H1 (cell line): ENCODE data around the gene IFNA7. TPM values are rescaled to one million over a fixed set of nuclear protein-coding genes. Genes with fewer than 3 reads are reported as not detected.
"Not testable (repeated sequence)": the region's sequence is repeated elsewhere in the genome, so short reads cannot be mapped to it uniquely, and the experiment has no call there.

Source experiments
- CTCF ChIA-PET: fragments of 300-600 bp; sonication (Branson Sonifier 250); formaldehyde crosslinking; loops from one replicate; lab custom pipeline; 2021; ENCODE audit not compliant: partially characterized antibody; lab: Charles Lee
- POLR2A ChIA-PET: fragments of 300-600 bp; sonication (Branson Sonifier 250); formaldehyde crosslinking; loops from one replicate; lab custom pipeline; 2021; ENCODE audit warnings: inconsistent platforms; ENCODE audit not compliant: partially characterized antibody; lab: Charles Lee
- DNase-seq, 2 experiments: peaks; one replicate each; pipeline versions ENCODE4 v3.0.0 to v3.0.0-alpha.2; 2010 to 2022; ENCODE audit warnings: low spot score in 2 of 2, low read depth in 1 of 2, mixed read lengths in 1 of 2
- FAIRE-seq: peaks from 2 replicates; lab custom pipeline; 2011; peaks lifted over from hg19 to GRCh38; lab: Jason Lieb, UNC
- H2AFZ ChIP-seq: 2 replicates; pipeline ENCODE4 v1.8.1; 2012; ENCODE audit warnings: low read length, inconsistent platforms
- H2AK5ac ChIP-seq: 2 replicates; pipeline ENCODE4 v1.6.1; 2013; ENCODE audit warnings: low read depth, low read length
- H2BK120ac ChIP-seq: replicated peaks from 2 replicates; pipeline ENCODE3; 2013; ENCODE audit warnings: low read depth, low read length, inconsistent platforms
- H2BK12ac ChIP-seq: 2 replicates; pipeline ENCODE4 v1.6.1; 2013; ENCODE audit warnings: low read depth, low read length
- H2BK15ac ChIP-seq: 2 replicates; pipeline ENCODE4 v1.6.1; 2013; ENCODE audit warnings: low read length
- H2BK20ac ChIP-seq: 2 replicates; pipeline ENCODE4 v1.6.1; 2013; ENCODE audit warnings: low read length
- H2BK5ac ChIP-seq: 2 replicates; pipeline ENCODE4 v1.6.1; 2013; ENCODE audit warnings: low read depth, low read length
- H3K14ac ChIP-seq: 2 replicates; pipeline ENCODE4 v1.6.1; 2013; ENCODE audit warnings: inconsistent platforms; ENCODE audit not compliant: insufficient read length
- H3K18ac ChIP-seq: 2 replicates; pipeline ENCODE4 v1.6.1; 2013; ENCODE audit warnings: low read length; ENCODE audit errors: extremely low read depth
- H3K23ac ChIP-seq: 2 replicates; pipeline ENCODE4 v1.6.1; 2013; ENCODE audit warnings: inconsistent platforms; ENCODE audit not compliant: insufficient read length
- H3K23me2 ChIP-seq: 2 replicates; pipeline ENCODE4 v1.6.1; 2013; ENCODE audit warnings: low read depth, low read length
- H3K27ac ChIP-seq: 2 replicates; pipeline ENCODE4 v1.6.1; 2011; ENCODE audit warnings: low read depth, low read length, inconsistent platforms
- H3K27me3 ChIP-seq, 4 experiments: replicated peaks in 1 of 4; 1 replicate in 1 of 4; 2 replicates in 3 of 4; pipeline versions ENCODE4 v1.6.1 to v1.8.1; 2011 to 2013; ENCODE audit warnings: low read length in 3 of 4, mild to moderate bottlenecking in 3 of 4, inconsistent platforms in 2 of 4, mixed read lengths in 2 of 4, moderate library complexity in 1 of 4; ENCODE audit not compliant: control insufficient read depth in 3 of 4, insufficient read depth in 3 of 4; ENCODE audit errors: extremely low read depth in 1 of 4
- H3K36me3 ChIP-seq, 4 experiments: 2 replicates each; pipeline versions ENCODE4 v1.6.1 to v1.8.1; 2011 to 2013; ENCODE audit warnings: mild to moderate bottlenecking in 4 of 4, low read length in 3 of 4, moderate library complexity in 2 of 4, control low read depth in 1 of 4, inconsistent platforms in 1 of 4; ENCODE audit not compliant: insufficient read depth in 4 of 4, control insufficient read depth in 2 of 4
- H3K4ac ChIP-seq: replicated peaks from 2 replicates; pipeline ENCODE3; 2013; ENCODE audit warnings: low read length, low read depth, mixed read lengths, inconsistent platforms; ENCODE audit not compliant: insufficient read length
- H3K4me1 ChIP-seq, 4 experiments: replicated peaks in 1 of 4; 1 replicate in 1 of 4; 2 replicates in 3 of 4; pipeline versions ENCODE4 v1.6.1 to v1.8.1; 2011 to 2013; ENCODE audit warnings: low read length in 3 of 4, inconsistent platforms in 2 of 4, mixed read lengths in 1 of 4; ENCODE audit not compliant: insufficient read depth in 4 of 4, control insufficient read depth in 3 of 4
- H3K4me2 ChIP-seq, 2 experiments: 2 replicates each; pipeline versions ENCODE4 v1.6.1 to v1.8.1; 2011 to 2013; ENCODE audit warnings: low read depth in 2 of 2, low read length in 2 of 2, control low read depth in 1 of 2, inconsistent platforms in 1 of 2, mild to moderate bottlenecking in 1 of 2; ENCODE audit not compliant: insufficient read depth in 1 of 2
- H3K4me3 ChIP-seq, 4 experiments: fragments of 200-600, 300-600 bp in 1 of 4; sonication (generic), shearing (Covaris generic), sonication (Bioruptor Twin) in 1 of 4; 2 replicates each; pipeline versions ENCODE4 v1.5.1 to v1.8.1; 2011 to 2016; ENCODE audit warnings: low read length in 4 of 4, low read depth in 3 of 4, control low read depth in 2 of 4, inconsistent platforms in 2 of 4, mild to moderate bottlenecking in 2 of 4, mixed read lengths in 1 of 4, moderate library complexity in 1 of 4; ENCODE audit not compliant: insufficient read depth in 2 of 4; ENCODE audit errors: extremely low read depth in 1 of 4
- H3K56ac ChIP-seq: replicated peaks from 2 replicates; pipeline ENCODE3; 2013; ENCODE audit warnings: low read depth, mild to moderate bottlenecking, mixed read lengths, low read length, inconsistent platforms; ENCODE audit not compliant: insufficient read length
- H3K79me1 ChIP-seq: 2 replicates; pipeline ENCODE4 v1.6.1; 2013; ENCODE audit warnings: low read depth, low read length, control low read depth
- H3K79me2 ChIP-seq, 2 experiments: 2 replicates each; pipeline versions ENCODE4 v1.6.1 to v1.8.1; 2012 to 2013; ENCODE audit warnings: low read length in 2 of 2, mild to moderate bottlenecking in 2 of 2, inconsistent platforms in 1 of 2; ENCODE audit not compliant: insufficient read depth in 2 of 2, control insufficient read depth in 1 of 2
- H3K9ac ChIP-seq, 4 experiments: replicated peaks in 1 of 4; 1 replicate in 1 of 4; 2 replicates in 3 of 4; pipeline versions ENCODE4 v1.6.1 to v1.8.1; 2011 to 2013; ENCODE audit warnings: low read depth in 3 of 4, low read length in 3 of 4, control low read depth in 2 of 4, mild to moderate bottlenecking in 2 of 4, moderate library complexity in 2 of 4, inconsistent platforms in 1 of 4; ENCODE audit errors: extremely low read depth in 1 of 4
- H3K9me3 ChIP-seq, 2 experiments: 2 replicates each; pipeline versions ENCODE4 v1.6.1 to v1.8.1; 2012 to 2013; ENCODE audit warnings: mild to moderate bottlenecking in 2 of 2, moderate library complexity in 2 of 2, control low read depth in 1 of 2, inconsistent platforms in 1 of 2, low read depth in 1 of 2, low read length in 1 of 2, mixed read lengths in 1 of 2; ENCODE audit not compliant: insufficient read depth in 2 of 2
- H4K20me1 ChIP-seq, 2 experiments: replicated peaks in 1 of 2; 2 replicates each; pipeline versions ENCODE3 to v1.8.1; 2011 to 2013; ENCODE audit warnings: inconsistent platforms in 2 of 2, low read length in 2 of 2, mild to moderate bottlenecking in 1 of 2; ENCODE audit not compliant: insufficient read depth in 2 of 2, control insufficient read depth in 1 of 2
- H4K5ac ChIP-seq: 2 replicates; pipeline ENCODE4 v1.6.1; 2013; ENCODE audit warnings: low read length, low read depth, mixed read lengths, inconsistent platforms; ENCODE audit not compliant: insufficient read length
- H4K8ac ChIP-seq: 2 replicates; pipeline ENCODE4 v1.8.0; 2013; ENCODE audit warnings: mild to moderate bottlenecking, moderate library complexity, low read length, inconsistent platforms; ENCODE audit not compliant: insufficient read depth; ENCODE audit errors: extremely low read depth
- H4K91ac ChIP-seq: replicated peaks from 2 replicates; pipeline ENCODE3; 2013; ENCODE audit warnings: low read length, mixed read lengths, inconsistent platforms; ENCODE audit not compliant: insufficient read length
- WGBS, 2 experiments: shearing (Covaris generic) in 1 of 2; methylation state at CpG; one replicate each; pipeline versions ENCODE4 v1.1.6 to v1.1.7; 2013 to 2015; ENCODE audit warnings: low lambda C conversion rate in 2 of 2, mixed read lengths in 2 of 2, inconsistent platforms in 1 of 2, low coverage in 1 of 2, missing lambda C conversion rate in 1 of 2; ENCODE audit not compliant: insufficient replicate concordance in 2 of 2, insufficient coverage in 1 of 2, insufficient read length in 1 of 2; ENCODE audit errors: extremely low coverage in 1 of 2, missing lambda C conversion rate in 1 of 2; 5-methylcytosine and 5-hydroxymethylcytosine counted together
- long read RNA-seq, 2 experiments: library from RNA in 1 of 2; library from capped mRNA in 1 of 2; stranded (forward); transcript quantifications; one replicate each; pipeline ENCODE4 v2.0.0, GENCODE V29; 2021; ENCODE audit warnings: inconsistent platforms in 1 of 2
- polyA minus RNA-seq, 3 experiments: library from RNA; depleted of rRNA, polyadenylated mRNA; stranded (reverse); fragments of >200 nt; gene quantifications; 1 replicate in 2 of 3; 2 replicates in 1 of 3; pipeline ENCODE4 v1.2.3, GENCODE V29; 2011
- polyA plus RNA-seq, 7 experiments: library from polyadenylated mRNA; depleted of rRNA in 3 of 7; stranded (reverse) in 5 of 7; unstranded in 2 of 7; fragments of >200 nt in 5 of 7; fragments of 200-250 nt in 2 of 7; gene quantifications; 1 replicate in 5 of 7; 2 replicates in 1 of 7; 4 replicates in 1 of 7; pipeline versions ENCODE4 v1.2.1 to v1.2.3, GENCODE V29; 2011 to 2013; ENCODE audit warnings: missing spikeins in 2 of 7, mixed read lengths in 2 of 7
- total RNA-seq: library from RNA; stranded (reverse); fragmentation: NEBNext Ultra II Directional; extraction: Animal tissue kit (Norgen Biotek cat#: 25700); gene quantifications from 2 replicates; pipeline ENCODE4 v1.2.1, GENCODE V29; 2021

The IFNA7 gene
- total RNA-seq (not detected in 2 replicates), polyA plus RNA-seq (2011; rRNA removed) (not detected in 2 replicates), polyA minus RNA-seq (2011; rRNA and poly(A)+ RNA removed) (not detected in 2 replicates)
- polyA plus RNA-seq (2011; cell fraction: cytosol; rRNA removed) = not detected
- polyA plus RNA-seq (2011; cell fraction: nucleus; rRNA removed) = not detected
- not detected in 4 replicates for polyA plus RNA-seq (2012, experiment 1 of 2)
- not detected for polyA plus RNA-seq (2012, experiment 2 of 2)
- not detected for polyA plus RNA-seq (2013, experiment 1 of 2)
- polyA plus RNA-seq (2013, experiment 2 of 2) = not detected
- not detected for polyA minus RNA-seq (2011; cell fraction: cytosol; rRNA and poly(A)+ RNA removed)
- not detected for polyA minus RNA-seq (2011; cell fraction: nucleus; rRNA and poly(A)+ RNA removed)
- long read RNA-seq, experiment 1 = 0 reads
- long read RNA-seq, experiment 2 = 0 reads

- H2AFZ ChIP-seq, H3K79me1 ChIP-seq, H3K4me2 ChIP-seq, H3K4me1 ChIP-seq, H2BK12ac ChIP-seq, H3K14ac ChIP-seq, H3K79me2 ChIP-seq, H3K18ac ChIP-seq, H3K27me3 ChIP-seq, H3K36me3 ChIP-seq, H3K27ac ChIP-seq, H2BK5ac ChIP-seq, H4K8ac ChIP-seq, H2BK120ac ChIP-seq, H2AK5ac ChIP-seq, H2BK15ac ChIP-seq, H3K23ac ChIP-seq, H4K20me1 ChIP-seq, H3K56ac ChIP-seq, H4K5ac ChIP-seq, H3K23me2 ChIP-seq, FAIRE-seq, H3K9me3 ChIP-seq, H2BK20ac ChIP-seq, DNase-seq, H3K4ac ChIP-seq, H3K9ac ChIP-seq, POLR2A ChIA-PET, H3K4me3 ChIP-seq, H4K91ac ChIP-seq: not testable (repeated sequence)
- 82% methylated on average over 4 of the region's 4 CpGs; no CpG with 5 or more reads in 1 of the 2 experiments for WGBS, 2 experiments
- CTCF ChIA-PET = interaction anchor here (1.5 to 2.7 kb wide), 2 partner anchors 12 to 19 kb away, joined by 4 to 10 read pairs; no protein-coding TSS in a partner anchor
Measured at GRCh38 chr9:21202105-21202504, at the start of gene IFNA7. TSS of gene IFNA7 (minus strand) at chr9:21202205. CDS start at chr9:21202165, 40 bp downstream.
